Pancreas (tissue), 10 donors: ENCODE results near the gene STIL. TPM values are rescaled to one million over a fixed set of nuclear protein-coding genes. Genes with fewer than 3 reads are reported as not detected.

Experiments used
- ATAC-seq, 4 donors: fragments of 200-7000 bp; cut with Tn5 transposase; one replicate each; pipeline versions ENCODE4 v1.8.0 to v1.9.1; 2020; ENCODE audit warnings: mild to moderate bottlenecking in 4 of 4, moderate library complexity in 4 of 4
- DNase-seq, 6 donors: peaks; one replicate each; pipeline ENCODE4 v3.0.0-alpha.2; 2020
- FAIRE-seq: peaks from 2 replicates; lab custom pipeline; 2012; peaks lifted over from hg19 to GRCh38; lab: Jason Lieb, UNC
- H3K27ac ChIP-seq, 4 donors: fragments of 200-600 bp; sonication (generic); 1 replicate in 3 of 4; 2 replicates in 1 of 4; pipeline versions ENCODE4 v1.5.0 to v1.8.0; 2020
- H3K27me3 ChIP-seq, 4 donors: fragments of 200-600 bp; one replicate each; pipeline ENCODE4 v1.8.0; 2021
- H3K36me3 ChIP-seq, 3 donors: fragments of 200-600 bp; sonication (generic) in 1 of 3; one replicate each; pipeline versions ENCODE4 v1.5.0 to v1.8.0; 2020 to 2021
- H3K4me1 ChIP-seq, 3 donors: fragments of 200-600 bp; one replicate each; pipeline ENCODE4 v1.8.0; 2021
- H3K4me3 ChIP-seq, 4 donors: fragments of 200-600 bp; sonication (generic) in 2 of 4; one replicate each; pipeline versions ENCODE4 v1.5.0 to v1.8.0; 2020 to 2021
- H3K9me3 ChIP-seq, 4 donors: fragments of 200-600 bp; one replicate each; pipeline ENCODE4 v1.8.0; 2021
- WGBS, 2 donors: extraction: QIAGEN DNeasy Blood & Tissue Kit; methylation state at CpG; one replicate each; pipeline ENCODE4 v1.1.7; 2013; 5-methylcytosine and 5-hydroxymethylcytosine counted together
- intact Hi-C, 3 donors: fragments of 100-400 bp; cut with DNase I; formaldehyde crosslinking; loops; one replicate each; pipeline versions ENCODE4 v1.11.1 to v1.14.2; 2022
- polyA plus RNA-seq, 2 donors: library from polyadenylated mRNA; stranded (reverse); fragments of 200-250 nt; gene quantifications; one replicate each; pipeline ENCODE4 v1.2.3, GENCODE V29; 2013
- total RNA-seq, 6 donors: library from RNA; stranded (reverse); fragmentation: NEBNext Ultra II Directional in 4 of 6; extraction: Animal tissue kit (Norgen Biotek cat#: 25700) in 4 of 6; gene quantifications; one replicate each; pipeline versions ENCODE4 v1.2.1 to v1.2.4, GENCODE V29; 2021 to 2023
- TF ChIP-seq, protein P1 (sequence below), 4 donors: fragments of 200-600 bp; sonication (generic) in 3 of 4; IDR thresholded peaks; one replicate each; pipeline versions ENCODE4 v1.5.0 to v1.8.0; 2021; ENCODE audit warnings: antibody characterized with exemption in 4 of 4
- donor health status: healthy with polysubstance abuse.
- donor health status: DM: no; HTN: no; CAD: no; lungs with moderate emphysema.
- donor health status: DM: no; HTN: no; CAD: no.
- donor health status: control.
- donor health status: control.
- donor health status: Bipolar disorder and iron deficiency.
- donor health status: DM: yes; HTN: yes; CAD: no.
- donor health status: DM: no; HTN: no; CAD: no.
- donor health status: DM: no; HTN: no; CAD: no.
- donor health status: DM: yes; HTN: yes; CAD: no.

The STIL gene
- total and polyA plus RNA-seq, 8 donors = 0.43 to 1.5 (median 0.53) TPM

DNA sequence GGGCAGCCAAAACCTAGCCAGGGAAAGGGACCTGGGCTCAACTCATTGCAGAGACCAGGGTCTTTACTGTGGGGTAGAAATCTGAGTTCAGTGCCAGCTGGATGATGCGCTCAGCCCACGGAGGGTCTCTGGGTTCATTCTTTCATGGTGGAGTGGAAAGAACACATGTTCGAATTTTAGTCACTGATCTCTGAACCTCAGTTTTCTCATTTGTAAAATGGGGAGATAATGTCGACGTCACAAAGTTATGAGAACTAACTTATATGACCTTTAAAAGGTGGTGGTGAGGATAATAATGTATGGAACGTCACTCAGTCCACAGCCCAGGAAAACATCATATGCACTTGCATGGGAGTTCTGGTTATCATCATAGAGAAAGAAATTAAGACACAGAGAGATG is 80.8 kb downstream of the STIL start:
- H3K4me1 ChIP-seq = peaks cover 0 to 5% (median 0%) of the 10 kb centered on the region in 3 donors
- DNase-seq = no peak
- 56% methylated on average over 6 of the region's 6 CpGs for whole genome bisulfite sequencing, 2 donors
- no peak overlapping the region for H3K4me3 ChIP-seq
- no peak for ATAC-seq
- TF ChIP-seq, protein P1, sequence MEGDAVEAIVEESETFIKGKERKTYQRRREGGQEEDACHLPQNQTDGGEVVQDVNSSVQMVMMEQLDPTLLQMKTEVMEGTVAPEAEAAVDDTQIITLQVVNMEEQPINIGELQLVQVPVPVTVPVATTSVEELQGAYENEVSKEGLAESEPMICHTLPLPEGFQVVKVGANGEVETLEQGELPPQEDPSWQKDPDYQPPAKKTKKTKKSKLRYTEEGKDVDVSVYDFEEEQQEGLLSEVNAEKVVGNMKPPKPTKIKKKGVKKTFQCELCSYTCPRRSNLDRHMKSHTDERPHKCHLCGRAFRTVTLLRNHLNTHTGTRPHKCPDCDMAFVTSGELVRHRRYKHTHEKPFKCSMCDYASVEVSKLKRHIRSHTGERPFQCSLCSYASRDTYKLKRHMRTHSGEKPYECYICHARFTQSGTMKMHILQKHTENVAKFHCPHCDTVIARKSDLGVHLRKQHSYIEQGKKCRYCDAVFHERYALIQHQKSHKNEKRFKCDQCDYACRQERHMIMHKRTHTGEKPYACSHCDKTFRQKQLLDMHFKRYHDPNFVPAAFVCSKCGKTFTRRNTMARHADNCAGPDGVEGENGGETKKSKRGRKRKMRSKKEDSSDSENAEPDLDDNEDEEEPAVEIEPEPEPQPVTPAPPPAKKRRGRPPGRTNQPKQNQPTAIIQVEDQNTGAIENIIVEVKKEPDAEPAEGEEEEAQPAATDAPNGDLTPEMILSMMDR (IDR thresholded peaks at IDR 0.05) = no peak
- H3K36me3 ChIP-seq = no peaks in the 10 kb centered on the region
- peaks cover 0 to 37% (median 1%) of the 10 kb centered on the region in 4 donors for H3K27me3 ChIP-seq
- intact Hi-C loops = no loop called here
- H3K27ac ChIP-seq = no peak overlapping the region
- no peak for FAIRE-seq
- H3K9me3 ChIP-seq = no peaks in the 10 kb centered on the region

DNA sequence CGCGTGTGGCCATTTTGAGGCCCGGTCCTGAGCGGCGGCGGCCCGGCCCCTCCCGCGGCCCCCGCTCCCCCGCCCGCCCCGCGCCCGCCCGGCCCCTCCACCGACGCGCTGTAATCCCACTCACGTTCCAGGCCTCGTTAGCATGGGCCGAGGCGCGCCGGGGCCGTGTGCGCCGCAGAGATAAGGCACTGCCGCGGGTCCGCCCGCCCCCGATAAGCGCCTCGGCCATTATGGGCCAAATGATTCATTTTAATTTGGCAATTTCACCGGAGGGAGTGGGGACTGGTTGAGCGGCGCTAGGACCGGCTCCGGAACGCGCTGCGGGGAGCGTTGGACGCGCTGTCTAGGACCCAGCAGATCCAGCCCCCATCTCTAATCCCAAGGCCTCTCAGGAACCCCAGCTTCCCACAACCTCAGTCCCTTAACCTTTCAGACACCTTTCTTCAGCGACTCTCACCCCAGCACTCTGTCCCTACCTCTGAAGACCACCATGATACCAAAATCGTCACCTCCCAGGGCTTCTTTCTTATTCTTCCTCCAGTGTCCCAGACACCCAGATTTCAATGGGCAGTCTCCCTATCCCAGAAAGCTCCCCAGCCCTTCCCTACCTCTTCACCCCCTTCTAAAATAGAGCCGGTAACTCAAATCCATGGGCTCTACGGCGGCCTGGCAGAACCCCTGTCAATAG is 81.6 kb downstream of the STIL start, which contains the start of gene TAL1:
TAL1 (minus strand) TSS at position 39 of the 688 bp plus-strand sequence. CDS start 6,337 bp downstream, outside the sequence.
- Histone ChIP-seq H3K36me3 (no peaks in the 10 kb centered on the region), H3K4me1 (peaks cover 0 to 5% (median 0%) of the 10 kb centered on the region in 3 donors), H3K27me3 (peaks cover 0 to 41% (median 1%) of the 10 kb centered on the region in 4 donors), H3K27ac (no peak within 1 kb of the TSS), H3K4me3 (peak within 1 kb of the TSS in 2 of 4 donors; percentile 8 to 22), H3K9me3 (no peaks in the 10 kb centered on the region)
- no peak for DNase-seq
- ATAC-seq = peak in 3 of 4 donors; percentile 19 to 36 (median 34)
- TF ChIP-seq, protein P1 (IDR thresholded peaks at IDR 0.05) = no peak
- intact Hi-C loops = no loop called here
- 10 to 13% methylated on average over 47 to 51 of the region's 51 CpGs for WGBS, 2 donors
- FAIRE-seq = no peak

DNA sequence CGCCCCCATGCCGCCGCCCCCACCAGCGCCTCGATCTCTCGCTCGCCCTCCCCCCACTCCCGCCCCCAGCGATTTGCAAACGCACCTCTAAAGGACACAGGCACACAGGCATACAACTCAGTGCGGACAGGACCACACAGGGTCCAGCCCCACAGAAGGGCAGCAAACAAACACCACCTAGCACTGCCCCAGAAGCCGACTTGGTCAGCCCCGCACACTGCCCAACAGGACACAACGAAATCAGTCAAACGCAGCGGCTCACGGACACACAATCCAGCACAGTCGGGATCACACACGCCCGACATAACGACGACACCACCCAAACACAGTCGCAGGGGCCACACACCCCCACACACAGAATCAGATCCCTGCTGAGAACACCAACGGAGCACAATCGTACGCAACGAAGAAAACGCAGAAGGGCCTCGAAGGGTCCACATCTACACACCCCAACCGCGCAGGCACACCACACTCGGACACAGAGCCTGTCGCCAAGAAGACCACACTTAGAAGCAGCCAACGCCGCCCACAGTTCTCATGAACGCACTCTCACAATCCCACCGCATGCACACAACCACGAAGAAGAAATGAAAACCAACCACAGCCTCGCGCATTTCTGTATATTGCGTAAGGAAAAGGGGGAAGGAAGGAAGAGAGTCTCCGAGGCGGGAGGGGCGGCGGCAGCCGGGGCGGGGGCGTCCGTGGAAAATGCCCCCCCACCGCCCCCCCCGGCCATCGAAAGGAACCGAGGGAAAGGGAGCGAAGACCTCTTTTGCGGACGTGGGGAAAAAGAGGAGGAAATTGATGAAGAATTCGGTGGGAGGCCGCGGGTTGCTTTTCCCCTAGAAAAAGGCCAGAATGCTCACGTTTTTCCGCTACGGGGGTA is 82.4 kb downstream of the STIL start:
- WGBS, 2 donors = 7% methylated on average over 62 of the region's 62 CpGs
- intact Hi-C loops = no loop called here
- no peaks in the 10 kb centered on the region for H3K36me3 ChIP-seq
- peaks cover 0 to 42% (median 3%) of the 10 kb centered on the region in 4 donors for H3K27me3 ChIP-seq
- TF ChIP-seq, protein P1 (IDR thresholded peaks at IDR 0.05) = no peak
- FAIRE-seq (no peak), ATAC-seq (peak in 3 of 4 donors; percentile 35 to 54 (median 42)), DNase-seq (peak in 1 of 6 donors; percentile 30)
- H3K4me3 ChIP-seq = peak overlapping the region in 2 of 4 donors; percentile 8 to 22
- H3K9me3 ChIP-seq = no peaks in the 10 kb centered on the region
- H3K27ac ChIP-seq = no peak overlapping the region
- peaks cover 0 to 5% (median 0%) of the 10 kb centered on the region in 3 donors for H3K4me1 ChIP-seq

DNA sequence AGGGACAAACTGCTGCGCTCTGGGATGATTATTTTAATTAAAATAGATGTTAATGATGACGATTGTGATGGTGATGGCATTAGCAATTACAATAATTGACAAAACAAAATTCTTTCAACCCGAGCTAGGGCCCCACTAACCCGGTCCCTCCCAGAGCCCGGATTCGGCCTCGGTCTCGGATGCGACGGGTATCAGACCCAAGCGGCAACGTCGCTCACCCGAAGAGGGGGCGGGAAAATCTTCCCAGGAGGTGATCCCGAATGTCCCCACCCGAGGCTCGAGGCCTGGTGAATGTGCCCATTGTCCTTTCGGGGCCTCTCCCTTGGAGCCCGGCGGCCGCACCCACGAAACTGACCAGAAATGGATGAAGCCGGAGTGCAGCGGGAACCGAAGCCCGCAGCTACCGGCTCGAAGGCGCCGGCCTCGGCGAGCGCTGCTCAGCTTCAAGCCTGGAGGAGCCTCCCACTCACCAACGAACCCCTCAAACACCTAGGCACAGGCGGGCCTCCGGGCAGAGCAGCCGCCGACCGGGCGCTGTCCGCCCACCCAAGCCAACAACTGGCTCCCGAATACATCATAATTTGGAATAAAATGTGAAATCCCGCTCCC is 83.2 kb downstream of the STIL start:
- TF ChIP-seq, protein P1 (IDR thresholded peaks at IDR 0.05) = no peak
- FAIRE-seq (no peak), ATAC-seq (no peak), DNase-seq (no peak)
- Histone ChIP-seq H3K27ac (peak overlapping the region in 1 of 4 donors; percentile 2), H3K27me3 (peaks cover 0 to 45% (median 3%) of the 10 kb centered on the region in 4 donors), H3K9me3 (no peaks in the 10 kb centered on the region), H3K36me3 (no peaks in the 10 kb centered on the region), H3K4me1 (peaks cover 0 to 5% (median 0%) of the 10 kb centered on the region in 3 donors), H3K4me3 (peak overlapping the region in 2 of 4 donors; percentile 7 to 22)
- 12 to 15% methylated on average over 41 to 44 of the region's 44 CpGs for WGBS, 2 donors
- intact Hi-C loops = no loop called here
